IPS-18c (cell line): ENCODE measurements around the gene PTPRN2.
"Not testable (repeated sequence)": the region's sequence is repeated elsewhere in the genome, so short reads cannot be mapped to it uniquely, and the experiment has no call there.

Source experiments
- H3K4me3 ChIP-seq: 2 replicates; pipeline ENCODE4 v1.7.0; 2013; ENCODE audit warnings: low read depth, mild to moderate bottlenecking, low read length, moderate library complexity; ENCODE audit not compliant: insufficient read depth
- H3K9me3 ChIP-seq: one replicate; pipeline ENCODE4 v1.6.1; 2013; ENCODE audit warnings: mild to moderate bottlenecking, low read length, moderate library complexity; ENCODE audit not compliant: control insufficient read depth, insufficient read depth

Gene PTPRN2

DNA sequence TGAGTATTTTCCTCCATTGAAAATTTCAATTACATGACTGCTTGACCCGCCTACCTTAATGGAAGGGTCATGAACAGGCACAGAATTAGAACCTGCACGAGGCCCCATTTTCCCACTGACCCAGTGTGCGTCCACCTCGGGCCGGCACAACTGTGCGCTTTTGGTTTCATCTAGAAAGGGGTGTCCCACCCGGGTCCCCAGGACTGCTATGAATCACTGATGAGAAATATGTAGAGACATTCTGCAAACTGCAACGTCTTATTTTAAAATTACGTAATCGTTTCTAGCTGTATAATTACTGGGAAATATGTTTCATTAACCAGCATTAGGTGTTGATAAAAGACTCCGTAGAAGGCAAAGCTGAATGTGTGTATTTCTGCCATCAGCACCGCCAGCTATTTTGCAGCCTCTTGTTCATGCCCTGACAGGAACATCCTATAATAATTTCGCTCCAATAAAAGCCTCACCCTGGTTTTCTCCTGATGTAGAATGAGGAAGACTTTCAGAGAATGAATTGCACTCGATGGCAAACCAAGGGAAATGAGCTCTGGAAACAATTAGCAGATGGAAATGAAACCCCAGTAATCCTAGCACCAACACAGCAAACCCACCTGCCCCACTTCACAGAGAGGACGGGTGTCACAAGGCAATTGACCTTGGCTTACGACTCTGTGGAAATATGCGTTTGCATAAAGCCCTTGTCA is 688.7 kb downstream of the PTPRN2 start:
- H3K4me3 ChIP-seq = no peak overlapping the region
- H3K9me3 ChIP-seq = peaks cover 49% of the 10 kb centered on the region

DNA sequence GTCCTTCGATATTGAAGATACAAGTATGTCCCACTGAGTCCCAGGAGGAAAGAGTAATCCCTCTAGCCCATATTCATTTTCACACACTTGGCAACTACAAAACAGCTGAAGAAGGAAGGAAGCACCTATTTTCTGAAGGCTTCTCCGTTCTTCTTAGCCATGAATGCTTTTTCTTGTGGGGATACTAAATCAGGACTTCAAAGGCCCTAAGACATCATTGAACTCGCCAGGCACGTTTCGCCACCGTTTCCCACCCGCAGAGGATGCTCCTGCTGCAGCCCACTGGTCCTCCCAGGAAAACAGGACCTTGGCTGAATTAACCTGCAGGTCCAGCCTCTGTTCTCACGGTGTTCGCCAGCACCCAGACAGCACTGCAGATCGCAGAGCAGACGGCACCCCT is 689.4 kb downstream of the PTPRN2 start:
- H3K4me3 ChIP-seq = no peak overlapping the region

DNA sequence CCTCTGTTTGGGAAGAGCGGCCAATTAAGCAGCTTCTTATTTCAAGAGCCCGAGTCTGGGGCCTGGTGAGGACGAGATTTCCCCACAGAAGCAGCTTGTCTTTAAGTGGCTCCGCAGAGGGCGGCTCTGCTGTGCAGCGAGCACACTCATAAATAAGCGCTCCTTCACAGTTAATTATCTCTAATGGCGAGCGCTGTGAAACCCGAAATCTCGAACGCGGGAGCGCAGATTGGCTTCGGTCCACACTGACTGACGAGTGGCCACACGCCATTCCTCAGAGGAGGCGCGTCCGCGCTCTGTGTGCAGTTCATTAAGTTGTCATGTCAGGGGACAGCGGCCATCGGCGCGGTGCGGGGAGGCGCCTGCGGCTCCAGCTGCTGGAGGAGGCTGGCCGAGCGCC is 689.9 kb downstream of the PTPRN2 start:
- no peak overlapping the region for H3K4me3 ChIP-seq
- peaks cover 52% of the 10 kb centered on the region for H3K9me3 ChIP-seq

More for the DNA sequence above, 689.4 kb downstream of the PTPRN2 start:
- peaks cover 51% of the 10 kb centered on the region for H3K9me3 ChIP-seq

DNA sequence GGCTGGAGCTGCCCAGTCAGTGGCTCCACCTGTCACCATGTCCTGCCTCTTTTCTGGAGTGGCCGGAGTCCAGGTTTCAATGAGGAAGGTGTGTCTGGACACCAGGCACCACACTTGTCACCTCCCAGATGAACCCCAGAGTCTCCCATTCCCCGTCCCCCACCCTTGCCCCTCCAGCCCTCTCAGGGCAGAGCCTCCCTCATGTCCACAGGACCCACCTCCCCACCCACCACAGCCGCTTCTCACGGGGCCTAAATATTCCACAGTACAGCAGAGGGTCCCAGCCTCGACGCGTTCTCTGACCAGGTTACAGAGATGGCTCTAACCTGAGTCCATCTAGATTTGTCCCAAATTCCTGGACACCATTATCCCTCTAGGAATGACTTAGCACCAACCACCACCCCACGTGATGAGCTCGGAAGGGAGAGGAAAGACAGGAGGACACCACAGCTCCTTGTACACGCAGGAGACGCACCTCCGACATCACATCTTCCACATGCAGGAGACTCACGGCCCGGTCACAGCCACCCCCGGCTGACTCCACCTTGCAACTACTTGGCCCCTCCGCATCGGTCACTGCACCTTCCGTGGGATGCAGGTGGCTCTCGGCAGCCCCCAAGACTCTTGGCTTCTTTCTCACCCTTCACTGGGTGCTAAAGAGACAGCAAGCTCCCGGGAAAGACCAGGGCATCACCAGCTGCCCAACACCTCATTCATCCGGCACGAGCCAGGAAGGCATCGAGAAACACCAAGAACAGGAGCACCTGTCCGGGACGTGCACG is 690.7 kb downstream of the PTPRN2 start:
- Histone ChIP-seq H3K9me3 (peaks cover 47% of the 10 kb centered on the region), H3K4me3 (no peak overlapping the region)

DNA sequence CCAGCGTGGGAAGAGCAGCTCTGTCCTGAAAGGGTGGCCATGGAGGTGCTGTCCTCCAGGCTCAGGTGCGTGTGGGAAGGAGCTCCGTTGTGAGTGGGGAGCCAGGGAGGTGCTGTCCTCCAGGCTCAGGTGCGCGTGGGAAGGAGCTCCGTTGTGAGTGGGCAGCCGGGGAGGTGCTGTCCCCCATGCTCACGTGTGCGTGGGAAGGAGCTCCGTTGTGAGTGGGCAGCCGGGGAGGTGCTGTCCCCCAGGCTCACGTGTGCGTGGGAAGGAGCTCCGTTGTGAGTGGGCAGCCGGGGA is 691.3 kb downstream of the PTPRN2 start:
- H3K4me3 ChIP-seq = not testable (repeated sequence)
- peaks cover 51% of the 10 kb centered on the region for H3K9me3 ChIP-seq

DNA sequence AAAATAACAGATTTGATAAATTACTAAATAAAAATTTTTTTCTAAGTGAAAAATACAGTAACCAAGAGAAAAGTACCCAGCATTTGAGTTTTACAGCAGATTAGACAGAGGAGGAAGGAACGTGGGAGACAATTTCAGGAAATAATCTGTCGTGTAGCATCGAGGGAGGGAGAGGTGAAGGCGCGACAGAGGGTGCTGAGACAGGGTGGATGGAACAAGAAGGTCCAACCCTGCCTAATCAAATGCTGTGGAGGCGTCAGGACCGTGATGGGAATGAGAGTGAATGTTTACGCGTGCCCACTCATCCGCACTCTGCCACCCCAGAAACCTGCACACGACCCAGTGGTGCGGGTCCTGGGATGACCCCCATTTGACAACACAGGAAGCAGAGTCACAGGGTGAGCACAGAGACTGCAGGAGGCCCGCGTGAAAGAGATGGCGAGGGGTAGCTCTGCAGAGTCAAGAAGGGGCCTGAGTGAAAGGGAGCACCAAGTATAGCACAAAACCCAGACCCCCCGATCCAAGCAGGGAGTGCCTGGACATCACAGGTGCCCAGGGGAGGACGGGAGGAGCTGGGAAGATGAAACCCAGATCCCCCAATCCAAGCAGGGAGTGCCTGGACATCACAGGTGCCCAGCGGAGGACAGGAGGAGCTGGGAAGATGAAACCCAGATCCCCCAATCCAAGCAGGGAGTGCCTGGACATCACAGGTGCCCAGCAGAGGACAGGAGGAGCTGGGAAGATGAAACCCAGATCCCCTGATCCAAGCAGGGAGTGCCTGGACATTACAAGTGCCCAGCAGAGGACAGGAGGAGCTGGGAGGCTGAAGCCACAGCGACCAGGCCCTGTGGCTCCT is 691.9 kb downstream of the PTPRN2 start:
- Histone ChIP-seq H3K4me3 (no peak overlapping the region), H3K9me3 (peaks cover 50% of the 10 kb centered on the region)

DNA sequence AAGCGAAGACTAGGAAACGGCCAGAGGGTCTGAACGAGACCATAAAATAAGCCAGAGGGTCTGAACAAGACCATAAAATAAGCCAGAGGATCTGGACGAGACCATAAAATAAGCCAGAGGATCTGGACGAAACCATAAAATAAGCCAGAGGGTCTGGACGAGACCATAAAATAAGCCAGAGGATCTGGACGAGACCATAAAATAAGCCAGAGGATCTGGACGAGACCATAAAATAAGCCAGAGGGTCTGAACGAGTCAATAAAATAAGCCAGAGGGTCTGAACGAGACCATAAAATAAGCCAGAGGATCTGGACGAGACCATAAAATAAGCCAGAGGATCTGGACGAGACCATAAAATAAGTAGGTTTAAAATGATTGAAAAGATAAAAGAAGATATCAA is 692.5 kb downstream of the PTPRN2 start:
- H3K9me3 ChIP-seq = peaks cover 48% of the 10 kb centered on the region
- not testable (repeated sequence) for H3K4me3 ChIP-seq

DNA sequence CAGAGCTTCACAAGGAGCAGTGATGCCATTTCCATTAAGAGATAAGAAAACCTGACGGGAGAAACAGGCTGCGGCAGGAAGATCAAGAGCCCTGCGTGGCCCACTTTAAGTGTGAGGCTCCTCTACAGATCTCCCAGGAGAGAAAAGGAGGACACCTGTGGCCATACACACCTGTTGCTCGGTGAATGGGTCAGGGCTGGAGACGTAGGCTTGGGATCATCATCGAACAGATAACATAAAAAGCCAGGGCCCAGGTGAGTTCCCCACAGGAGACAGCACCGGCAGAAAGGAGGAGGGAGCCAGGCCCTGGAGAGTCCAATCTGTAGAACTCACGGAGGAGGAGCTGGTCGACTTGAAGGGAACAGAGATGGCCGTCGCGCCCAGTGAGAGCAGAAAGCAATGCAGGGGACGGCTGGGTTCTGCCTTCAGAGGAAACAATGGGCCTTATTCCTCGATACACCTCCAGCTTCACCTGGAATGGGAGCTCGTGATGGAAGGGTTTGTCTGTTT is 694.0 kb downstream of the PTPRN2 start:
- peaks cover 48% of the 10 kb centered on the region for H3K9me3 ChIP-seq
- no peak overlapping the region for H3K4me3 ChIP-seq

DNA sequence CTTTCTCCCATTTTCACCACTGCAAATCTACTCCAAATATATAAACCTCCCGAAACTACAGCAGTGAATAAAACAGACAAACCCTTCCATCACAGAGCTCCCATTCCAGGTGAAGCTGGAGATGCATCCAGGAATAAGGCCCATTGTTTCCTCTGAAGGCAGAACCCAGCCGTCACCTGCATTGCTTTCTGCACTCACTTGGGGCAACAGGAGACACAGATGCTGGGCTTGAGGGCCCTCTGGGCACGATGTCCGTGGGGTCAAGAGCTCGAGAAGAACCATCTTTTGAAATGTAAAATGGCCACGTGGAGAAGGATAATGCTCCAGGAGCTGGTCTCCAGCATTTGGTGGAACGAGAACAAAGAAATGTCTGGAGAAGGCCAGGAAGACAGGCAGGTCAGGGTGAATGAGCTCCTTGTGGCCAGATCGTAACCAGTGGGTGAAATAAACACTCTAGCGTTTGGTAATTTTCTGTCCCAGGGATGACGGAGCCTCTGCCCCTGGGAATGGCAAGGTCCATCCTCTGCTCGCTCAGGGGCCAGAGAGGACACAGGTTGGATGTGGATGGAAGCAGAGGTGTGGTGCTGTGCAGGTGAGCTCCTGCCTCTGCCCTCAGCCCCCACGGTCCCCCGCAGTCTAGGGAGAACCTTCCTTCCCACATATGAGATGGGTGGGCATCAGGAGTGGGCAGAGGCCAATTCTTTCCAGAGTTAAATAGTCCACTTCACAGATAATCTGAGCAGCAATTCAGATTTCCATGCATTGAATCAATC is 694.7 kb downstream of the PTPRN2 start:
- Histone ChIP-seq H3K4me3 (no peak overlapping the region; the same call in 1 of the 2 replicates), H3K9me3 (peaks cover 49% of the 10 kb centered on the region)

DNA sequence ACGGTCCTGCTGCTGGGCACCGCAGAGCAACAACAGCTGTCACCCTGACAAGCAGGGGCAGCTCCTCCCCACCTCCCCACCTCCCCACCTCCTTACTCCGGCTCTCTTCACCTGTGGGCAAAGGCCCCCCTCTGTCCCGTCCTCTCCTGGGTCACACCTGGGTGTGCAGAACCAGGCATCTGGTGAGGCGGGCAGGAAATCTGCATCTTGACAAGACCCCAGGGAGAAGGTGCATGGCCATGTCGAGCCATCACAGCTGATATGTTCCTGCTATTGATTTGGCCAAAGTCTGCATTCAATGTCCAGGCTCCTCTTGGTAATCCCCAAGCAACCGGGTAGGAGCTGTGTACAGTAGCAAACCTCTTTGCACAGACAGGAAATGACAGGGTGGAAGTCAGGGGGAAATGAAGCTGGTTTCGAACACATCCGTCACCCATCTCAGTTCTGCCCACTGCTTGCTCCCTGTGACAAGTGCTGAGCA is 696.7 kb downstream of the PTPRN2 start:
- H3K4me3 ChIP-seq = no peak overlapping the region
- peaks cover 46% of the 10 kb centered on the region for H3K9me3 ChIP-seq

DNA sequence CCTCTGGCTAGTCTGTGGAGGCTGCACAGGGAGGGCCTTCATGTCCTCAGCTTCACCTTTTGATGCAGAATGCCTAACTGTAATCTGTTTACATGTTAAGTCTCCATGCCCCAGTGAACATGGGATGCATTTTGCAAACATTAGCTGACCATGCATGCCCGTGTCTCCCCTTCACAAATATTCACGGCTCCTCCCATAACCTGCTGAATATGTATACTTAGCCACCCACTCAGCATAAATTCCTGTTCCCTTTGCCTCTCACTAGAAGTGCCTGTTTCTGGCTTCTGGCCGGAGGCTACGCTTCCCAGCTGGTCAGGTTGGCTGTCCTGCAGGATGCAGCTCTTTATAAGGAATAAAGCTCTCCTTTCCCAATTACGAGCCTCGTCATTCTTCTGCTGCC is 698.1 kb downstream of the PTPRN2 start:
- H3K9me3 ChIP-seq = peaks cover 48% of the 10 kb centered on the region
- no peak overlapping the region for H3K4me3 ChIP-seq

DNA sequence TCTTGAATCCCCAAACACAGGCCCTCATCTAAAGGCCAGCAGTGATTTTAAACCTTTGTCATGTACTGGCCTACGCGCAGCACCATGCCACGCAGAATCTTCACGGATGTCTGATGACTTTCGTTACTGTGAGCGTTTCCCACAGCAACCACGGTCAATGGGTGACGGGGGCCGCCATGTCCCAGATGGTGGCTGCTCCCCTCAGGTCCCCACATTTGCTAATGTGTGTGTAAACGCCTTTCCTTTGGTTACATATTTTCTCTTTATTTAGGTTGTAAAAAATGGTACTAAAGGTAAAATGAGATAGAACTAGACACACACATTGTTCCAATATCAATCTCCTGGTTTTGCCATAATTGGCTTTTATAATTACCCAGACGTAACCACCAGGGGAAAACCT is 699.0 kb downstream of the PTPRN2 start:
- peaks cover 47% of the 10 kb centered on the region for H3K9me3 ChIP-seq

DNA sequence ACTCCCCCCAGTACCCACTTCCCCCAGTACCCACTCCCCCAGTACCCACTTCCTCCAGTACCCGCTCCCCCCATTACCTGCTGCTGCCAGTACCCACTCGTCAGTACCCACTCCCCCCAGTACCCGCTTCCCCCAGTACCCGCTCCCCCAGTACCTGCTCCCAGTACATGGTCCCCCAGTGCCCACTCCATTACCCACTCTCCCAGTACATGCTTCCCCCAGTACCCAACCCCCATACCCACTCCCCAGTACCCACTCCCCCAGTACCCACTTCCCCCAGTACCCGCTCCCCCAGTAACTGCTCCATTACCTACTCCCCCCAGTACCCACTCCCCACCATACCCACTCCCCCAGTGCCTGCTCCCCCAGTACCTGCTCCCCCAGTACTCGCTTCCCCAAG is 700.2 kb downstream of the PTPRN2 start:
- Histone ChIP-seq H3K4me3 (no peak overlapping the region), H3K9me3 (peaks cover 48% of the 10 kb centered on the region)

More for the DNA sequence above, 699.0 kb downstream of the PTPRN2 start:
- H3K4me3 ChIP-seq = no peak overlapping the region

DNA sequence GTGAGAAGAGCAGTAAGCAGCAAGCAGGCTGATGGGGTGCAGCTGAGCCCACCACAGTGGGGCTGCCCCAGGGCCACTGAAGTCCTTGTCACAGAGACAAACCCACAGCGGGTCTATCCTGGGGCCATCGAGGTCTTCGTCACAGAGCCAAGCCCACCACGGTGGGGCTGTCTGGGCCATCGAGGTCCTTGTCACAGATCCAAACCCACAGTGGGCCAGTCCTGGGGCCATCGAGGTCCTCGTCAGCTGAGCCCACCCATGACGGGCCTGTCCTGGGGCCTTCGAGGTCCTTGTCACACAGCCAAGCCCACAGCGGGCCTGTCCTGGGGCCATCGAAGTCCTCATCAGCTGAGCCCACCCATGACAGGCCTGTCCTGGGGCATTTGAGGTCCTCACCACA is 700.9 kb downstream of the PTPRN2 start:
- Histone ChIP-seq H3K4me3 (no peak overlapping the region; the same call in 1 of the 2 replicates), H3K9me3 (peaks cover 49% of the 10 kb centered on the region)

DNA sequence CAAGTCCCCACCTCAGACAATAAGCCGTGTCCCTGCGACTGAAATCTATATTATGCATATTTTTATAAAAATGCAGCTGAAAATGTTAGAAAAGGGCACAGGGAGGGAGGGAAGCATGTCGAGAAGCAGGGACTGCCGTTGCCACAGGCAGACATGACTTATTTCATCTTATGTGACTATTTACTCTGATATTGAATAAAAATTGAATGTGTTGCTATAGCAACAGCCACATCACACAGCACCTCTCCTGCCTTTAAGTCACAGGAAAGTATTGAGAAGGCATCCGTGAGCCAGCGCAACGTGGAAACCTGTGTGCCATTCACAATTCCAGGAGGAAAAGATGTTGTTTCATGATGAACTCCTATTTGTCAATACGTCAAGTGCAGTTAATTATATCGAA is 701.4 kb downstream of the PTPRN2 start:
- peaks cover 48% of the 10 kb centered on the region for H3K9me3 ChIP-seq

DNA sequence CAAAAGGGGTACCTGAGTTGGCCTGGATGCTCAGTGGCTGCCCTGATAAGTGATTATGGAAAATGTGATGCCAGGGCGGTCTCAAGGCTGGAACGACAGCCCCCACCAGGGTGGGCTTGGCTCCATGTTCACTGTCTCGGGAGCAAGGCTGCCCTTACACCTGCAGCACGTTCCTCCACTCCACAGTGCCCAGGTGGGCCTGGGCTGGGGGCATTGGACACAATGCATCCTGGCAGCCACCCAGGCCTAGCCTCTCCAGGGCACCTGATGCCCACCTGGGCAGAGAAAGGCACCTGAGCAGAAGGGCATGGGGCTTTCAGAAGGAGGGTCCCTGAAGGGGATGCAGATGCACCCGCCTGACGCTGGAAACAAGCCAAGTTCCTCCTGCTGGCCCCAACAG is 702.5 kb downstream of the PTPRN2 start:
- no peak overlapping the region for H3K4me3 ChIP-seq
- peaks cover 52% of the 10 kb centered on the region for H3K9me3 ChIP-seq

More for the DNA sequence above, 701.4 kb downstream of the PTPRN2 start:
- no peak overlapping the region for H3K4me3 ChIP-seq
